Stimulated activated CD8-positive, alpha-beta memory T cell treated with anti-CD3 and anti-CD28 coated beads, Interleukin-7, amount 100 ng/mL, for 1 hour (primary cell): ENCODE measurements around the gene C5orf15.

ENCODE experiments used
- DNase-seq, 2 donors: peaks; one replicate each; pipeline ENCODE4 v3.0.0-alpha.2; 2020; ENCODE audit warnings: low read depth in 2 of 2

C5orf15 gene

DNA sequence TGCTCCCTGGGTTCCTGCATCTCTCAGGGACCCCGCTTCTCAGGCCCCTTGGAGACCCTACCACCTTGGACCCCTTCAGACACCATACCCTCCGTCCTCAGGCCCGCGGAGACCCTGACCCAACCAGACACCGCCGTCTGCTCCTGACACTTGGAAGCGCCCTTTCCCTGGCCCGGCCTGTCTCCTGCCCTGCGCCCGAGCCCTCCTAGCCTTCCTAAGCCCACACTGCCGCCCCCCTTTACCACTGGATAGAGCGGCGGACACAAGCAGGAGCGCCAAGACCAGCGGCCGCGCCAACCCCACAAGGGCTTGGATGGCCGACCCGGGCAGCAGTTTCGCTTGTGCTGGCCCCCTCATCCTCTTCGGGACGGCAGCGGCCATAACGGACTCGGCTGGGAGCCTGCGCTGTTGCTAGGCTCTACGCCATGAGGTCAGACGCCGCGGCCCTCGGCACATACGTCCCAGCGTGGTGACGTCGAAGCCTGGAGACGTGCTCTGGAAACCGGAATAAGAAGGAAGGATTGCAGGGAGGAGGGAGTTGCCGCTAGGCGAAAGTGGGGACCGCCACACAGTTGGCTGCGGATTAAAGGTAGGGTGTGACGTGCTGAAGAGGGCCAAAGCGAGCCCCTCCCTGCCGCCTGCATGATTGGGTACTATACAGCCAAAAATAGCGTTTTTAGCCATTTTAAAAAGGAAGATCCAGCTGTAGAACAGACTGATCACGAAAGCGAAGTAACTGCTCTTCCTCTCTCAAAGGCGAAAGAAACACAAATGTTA is at the start of gene C5orf15:
Gene C5orf15 (minus strand): TSS at position 422 of the 777 bp plus-strand sequence. CDS start 41 bp downstream, at position 381.
- DNase-seq = peak; percentile 79 to 80

DNA sequence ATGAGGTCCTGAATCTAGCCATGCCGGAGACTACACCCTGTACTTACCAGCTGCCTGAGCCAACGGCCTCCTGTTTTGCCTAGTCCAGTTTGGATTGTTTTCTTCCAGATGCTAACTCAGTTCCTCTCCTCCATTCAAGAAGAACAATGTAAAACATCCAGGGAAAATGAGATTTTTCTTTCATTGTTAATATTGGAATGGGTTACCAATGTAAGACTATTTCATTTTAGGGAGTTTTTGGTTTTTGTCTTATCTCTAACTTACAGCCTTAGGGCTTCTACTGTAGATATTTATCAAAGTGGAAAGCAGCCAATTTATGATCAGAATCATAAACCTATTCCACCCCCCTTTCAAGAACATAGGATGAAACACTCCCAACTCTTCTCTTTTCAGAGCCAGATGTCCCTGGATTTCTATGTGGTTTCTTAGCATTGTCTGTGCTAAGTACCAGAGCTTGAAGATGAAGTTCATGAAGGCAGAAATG is 39.9 kb upstream of the C5orf15 start:
- no peak for DNase-seq

DNA sequence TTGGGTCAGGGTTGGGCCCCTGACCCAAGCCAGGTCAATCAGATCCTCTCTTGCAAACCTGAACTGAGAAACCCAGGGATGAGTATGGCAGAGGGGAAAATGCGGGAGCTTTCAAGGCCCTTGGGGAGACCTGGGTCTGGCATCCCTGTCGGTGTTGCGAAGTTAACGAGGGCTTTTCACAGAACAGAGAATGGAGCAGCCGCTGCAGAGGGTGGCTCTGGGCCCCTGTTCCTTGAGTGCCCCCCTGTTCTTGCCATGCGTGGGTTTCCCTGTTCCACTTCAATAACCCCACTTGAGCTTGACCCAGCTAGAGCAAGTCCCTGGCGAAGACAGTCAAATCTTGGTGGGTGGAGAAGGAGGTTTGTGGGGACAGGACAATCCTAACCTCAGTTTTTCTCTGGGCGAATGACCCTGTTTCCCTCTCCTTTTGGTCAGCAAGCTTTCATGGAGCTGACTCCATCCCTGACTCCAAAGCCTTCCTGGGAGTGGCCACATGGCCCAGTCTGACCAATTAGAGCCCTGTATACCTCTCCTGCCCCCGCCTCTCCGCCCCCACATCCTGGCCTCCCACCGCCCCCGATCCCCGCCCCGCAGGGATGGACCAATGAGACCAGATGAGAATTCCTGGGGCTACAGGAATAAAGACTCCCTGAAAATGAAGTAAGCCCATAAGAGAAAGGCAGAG is 39.3 kb upstream of the C5orf15 start:
- no peak for DNase-seq

DNA sequence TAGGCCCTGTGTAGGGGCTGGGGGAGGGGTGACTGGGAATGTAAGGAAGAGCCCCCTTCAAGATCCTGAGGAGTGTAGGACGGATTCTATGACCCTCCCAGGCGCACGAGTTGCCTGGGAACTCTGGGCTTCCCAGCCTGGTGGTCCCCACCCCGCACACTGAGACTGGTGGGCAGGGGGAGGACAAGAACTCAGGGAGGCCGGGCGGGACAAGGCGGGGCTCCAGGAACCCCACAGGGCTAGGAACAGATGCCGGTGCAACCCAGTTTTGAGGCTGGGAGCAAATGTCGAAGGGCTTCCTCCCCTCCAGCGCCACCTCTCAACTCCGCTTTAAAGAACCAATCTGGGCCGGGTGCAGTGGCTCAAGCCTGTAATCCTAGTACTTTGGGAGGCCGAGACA is 37.7 kb upstream of the C5orf15 start:
- no peak for DNase-seq

DNA sequence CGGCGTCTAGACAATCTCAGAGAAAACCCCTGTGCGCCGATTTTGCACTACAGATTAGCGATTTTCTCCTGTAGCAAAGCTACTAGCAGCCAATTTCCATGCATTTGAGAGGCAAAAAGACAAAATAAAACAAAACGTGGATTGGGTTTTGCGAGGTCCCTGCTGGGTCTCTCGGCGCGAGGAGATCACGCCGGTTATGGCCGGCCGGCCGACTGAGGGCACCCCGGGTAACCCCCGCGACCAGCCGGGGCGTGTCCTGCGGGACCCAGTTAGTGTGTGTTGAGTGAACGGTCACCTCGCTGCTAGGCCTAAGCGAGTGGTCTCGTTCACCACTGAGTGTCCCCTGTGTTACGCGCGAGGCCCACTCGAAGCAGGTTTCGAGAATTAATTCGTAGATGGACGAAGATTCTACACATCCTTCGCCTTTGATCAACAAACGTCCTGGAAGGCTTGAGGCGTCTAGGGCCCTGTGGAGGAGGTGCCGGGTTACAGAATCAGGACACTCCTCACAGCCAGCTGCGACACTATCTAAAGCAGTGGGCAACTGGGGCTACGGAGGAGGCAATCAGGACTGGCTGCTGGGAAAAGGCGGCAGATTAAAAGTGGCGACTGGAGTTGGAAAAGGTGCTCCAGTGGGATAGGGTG is 37.1 kb upstream of the C5orf15 start:
- DNase-seq = no peak

DNA sequence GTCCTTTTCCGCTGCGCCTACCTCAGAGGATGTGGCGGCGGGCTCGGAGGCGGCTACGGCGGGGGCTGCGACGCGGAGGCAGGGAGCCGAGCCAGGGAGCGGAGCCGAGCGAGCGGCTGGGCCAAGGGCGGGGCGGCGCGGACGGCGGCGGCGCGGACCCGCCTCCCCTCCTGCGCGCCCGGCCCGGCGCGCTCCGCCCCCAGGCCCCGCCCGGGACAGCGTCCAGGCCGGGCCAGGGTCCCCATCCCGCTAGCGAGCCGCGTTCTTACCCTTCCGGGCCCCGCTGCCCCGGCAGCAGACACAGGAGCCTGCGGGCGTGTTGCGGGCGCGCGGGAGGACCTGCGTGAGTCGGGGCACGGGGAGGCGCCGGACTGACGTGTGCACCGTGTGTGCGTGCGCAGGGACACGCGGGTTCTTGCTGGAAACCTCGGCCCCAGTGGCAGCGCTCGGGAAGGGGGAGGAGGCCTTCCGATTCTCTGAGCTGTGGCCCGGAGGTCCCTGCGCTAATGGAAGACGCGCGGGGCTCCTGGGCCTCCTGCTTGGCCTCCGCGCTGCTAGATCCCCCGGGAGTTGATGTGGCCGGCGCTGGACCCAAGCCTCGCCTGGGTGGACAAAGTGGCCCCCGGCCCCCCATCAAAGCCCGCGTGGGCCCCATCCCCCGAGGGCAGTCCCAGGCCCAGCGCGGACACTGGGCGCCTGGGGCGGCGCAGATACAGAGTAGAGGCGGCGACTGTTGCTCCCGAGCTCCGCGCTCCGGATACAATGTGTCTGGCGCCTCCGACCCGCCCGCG is 36.4 kb upstream of the C5orf15 start, which contains the start of gene VDAC1:
Gene VDAC1 (minus strand): TSS at position 350 of the 791 bp plus-strand sequence. CDS start 11,963 bp downstream, outside the sequence.
- peak; percentile 50 for DNase-seq

DNA sequence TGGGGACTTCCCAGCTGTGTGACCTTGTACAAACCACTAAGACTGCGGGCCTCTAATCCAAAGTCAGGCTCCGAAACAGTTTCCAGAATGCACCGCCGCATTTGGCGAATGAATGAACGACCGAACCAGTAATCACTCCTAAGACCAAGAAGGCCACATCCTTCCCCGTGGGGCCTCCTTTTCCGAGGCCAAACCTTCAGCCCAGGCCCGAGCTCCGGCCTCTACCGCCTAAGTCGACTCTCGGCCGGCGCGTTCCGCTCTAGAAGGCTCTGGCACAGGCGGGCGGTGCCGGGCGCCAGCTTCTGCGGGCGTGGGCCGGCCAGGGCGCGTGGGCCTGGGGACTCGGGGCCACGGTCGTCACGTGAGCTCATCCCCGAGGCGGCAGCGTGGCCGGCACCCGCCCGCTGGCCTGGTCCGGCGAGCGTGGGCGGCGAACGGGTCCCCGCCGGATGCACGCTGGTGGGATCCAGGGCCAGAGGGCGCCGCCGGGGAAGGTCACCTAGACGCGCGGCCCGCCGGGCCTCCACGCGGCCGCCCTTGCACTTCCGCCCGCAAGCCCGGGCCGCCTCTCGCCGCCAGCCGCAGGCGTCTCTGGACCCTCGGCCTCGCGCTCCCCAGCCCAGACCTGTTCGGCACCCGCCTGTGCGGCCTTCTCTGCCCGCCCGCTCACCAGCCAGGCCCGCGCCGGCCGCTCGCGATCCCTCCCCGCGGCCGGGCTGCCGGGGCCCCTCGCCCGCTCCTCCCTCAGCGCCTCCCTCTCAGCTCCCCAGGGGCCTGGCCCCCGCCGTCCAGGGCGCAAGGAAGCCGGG is 35.6 kb upstream of the C5orf15 start:
- DNase-seq = peak; percentile 6 to 12

DNA sequence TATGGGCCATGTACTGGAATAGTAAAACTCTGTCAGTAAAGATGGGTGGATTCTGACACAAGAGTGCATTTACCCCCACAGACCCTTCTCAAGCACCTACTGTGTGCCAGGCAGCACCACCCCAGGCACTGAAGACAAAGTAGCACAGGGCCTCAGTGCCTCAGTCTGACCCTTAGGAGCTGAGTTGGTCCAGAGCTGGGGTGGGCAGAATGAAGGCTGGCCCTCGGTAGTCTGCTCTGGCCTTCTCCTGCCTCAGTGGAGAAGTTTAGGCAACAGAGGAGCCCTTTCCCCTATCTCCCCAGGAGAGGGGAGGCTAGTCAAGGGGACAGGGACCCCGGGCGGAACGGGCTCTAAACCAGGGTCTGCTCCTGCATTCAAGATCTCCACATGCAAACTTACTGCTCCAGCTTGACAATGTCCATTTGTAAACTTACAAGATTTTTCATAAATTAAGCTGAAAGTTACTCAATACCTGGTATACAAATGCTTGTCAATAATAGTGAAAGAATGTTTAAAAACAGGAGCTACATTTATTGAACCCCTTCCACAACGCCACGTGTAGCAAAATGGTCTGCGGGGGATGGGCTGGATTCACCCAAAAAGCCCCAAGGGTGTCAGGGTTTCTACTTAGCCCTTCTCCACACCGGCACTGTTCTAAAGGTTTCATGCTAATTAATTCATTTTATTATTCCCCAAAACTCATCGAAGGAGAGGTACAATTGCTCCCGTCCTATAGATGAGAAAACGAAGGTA is 34.8 kb upstream of the C5orf15 start:
- no peak for DNase-seq

DNA sequence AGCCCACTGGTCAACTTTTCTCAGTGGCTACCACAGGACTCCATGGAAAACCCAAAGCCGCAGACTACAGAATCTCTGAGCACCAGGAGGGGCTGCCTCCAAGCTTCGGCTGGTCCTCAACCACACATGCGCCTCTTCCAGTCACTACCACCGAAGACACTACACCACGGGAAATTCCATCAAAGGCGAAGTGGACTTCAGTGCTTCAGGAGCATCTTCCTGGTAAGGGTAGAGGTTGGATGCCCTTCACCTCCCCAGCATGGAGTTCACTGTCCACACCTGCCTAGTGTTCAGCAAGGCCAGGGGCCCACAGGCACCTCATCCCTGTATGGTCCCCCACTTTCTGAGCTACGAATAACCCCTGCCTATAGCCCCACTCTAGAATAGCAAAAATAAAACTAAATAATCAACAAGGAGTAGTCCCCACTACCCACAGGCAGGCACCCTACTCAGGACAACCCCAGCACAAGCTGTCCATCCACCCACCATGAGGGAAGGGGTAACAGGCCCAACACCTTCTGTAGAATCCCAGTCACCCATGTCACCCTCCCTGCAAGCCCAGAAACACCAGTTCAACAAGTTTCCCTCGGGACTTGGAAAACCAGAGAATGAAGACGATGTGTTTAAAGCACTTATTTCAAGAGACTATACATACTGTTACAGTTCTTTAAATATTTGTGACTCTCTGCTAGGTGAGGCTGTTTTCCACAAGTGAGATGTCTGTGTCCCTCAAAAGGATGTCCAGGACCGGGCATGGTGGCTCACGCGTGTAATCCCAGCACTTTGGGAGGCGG is 33.7 kb upstream of the C5orf15 start:
- DNase-seq = no peak

DNA sequence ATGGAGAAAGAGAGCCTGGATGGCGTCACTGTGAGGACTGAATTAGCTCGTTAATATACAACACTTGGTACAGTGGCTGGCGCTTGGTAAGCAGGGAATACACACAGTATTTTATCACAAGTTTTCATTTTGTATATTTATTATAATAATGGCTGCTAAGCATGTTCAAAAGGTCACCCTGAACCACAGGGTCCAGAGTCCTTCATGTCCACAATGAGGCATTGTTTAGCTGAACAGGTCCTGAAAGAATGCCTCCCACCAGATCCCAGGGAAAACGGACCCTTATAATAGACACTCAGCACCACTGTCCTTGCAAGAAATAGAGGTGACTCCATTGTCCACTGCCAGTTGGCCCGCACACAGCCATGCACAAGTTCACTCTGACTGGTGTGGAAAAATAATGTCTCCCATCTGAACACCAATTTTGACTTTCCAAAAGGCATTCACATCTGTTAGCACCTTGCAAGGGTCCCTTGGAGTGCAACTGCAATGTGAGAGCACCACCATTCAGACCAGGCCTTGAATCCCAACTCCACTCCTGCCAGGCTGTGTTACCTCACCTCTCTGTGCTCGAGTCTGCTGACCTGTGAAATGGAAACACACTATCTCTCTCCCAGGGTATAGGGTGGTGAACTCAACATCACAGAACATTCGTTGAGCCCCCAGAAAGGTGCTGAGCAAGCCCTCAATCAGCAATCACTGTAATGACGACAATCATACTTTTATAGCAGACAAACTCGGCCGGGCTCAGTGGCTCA is 32.5 kb upstream of the C5orf15 start:
- no peak for DNase-seq

DNA sequence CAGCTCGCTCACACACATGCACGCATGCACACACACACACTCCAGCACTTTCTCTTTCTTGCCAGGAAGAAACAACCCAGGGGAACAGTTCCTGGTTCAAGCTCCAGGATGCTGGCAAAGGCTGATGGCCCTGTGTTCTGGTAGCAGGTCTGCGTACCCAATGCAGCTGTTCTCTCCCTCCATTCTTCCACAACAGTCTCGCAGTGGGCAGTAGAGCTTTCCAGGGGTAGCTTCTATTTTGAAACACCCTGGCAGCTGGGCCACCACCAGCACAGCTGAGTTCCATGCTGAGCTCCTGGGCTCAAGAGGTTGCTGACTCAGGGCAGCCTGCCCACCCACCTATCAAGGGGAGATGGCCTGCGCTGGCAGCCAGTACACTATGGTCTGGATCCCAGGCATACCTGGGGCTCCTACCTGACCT is 31.7 kb upstream of the C5orf15 start:
- no peak for DNase-seq

DNA sequence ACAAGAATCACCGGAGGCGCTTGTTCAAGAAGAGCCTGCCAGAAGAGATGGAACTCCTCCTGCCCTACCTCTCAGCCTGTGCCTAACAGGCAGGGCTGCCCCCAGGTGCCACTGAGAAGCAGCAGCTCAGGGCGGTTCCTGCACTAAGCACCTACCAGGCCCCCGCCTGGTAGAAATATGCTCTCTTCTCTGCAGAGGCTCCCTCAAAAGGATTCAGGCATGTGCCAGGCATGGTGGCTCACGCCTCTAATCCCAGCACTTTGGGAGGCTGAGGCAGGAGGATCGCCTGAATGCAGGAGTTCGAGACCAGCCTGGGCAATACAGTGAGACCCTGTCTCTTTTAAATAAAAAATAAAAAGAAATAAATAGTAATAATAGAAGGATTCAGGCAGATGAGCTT is 30.4 kb upstream of the C5orf15 start:
- DNase-seq = no peak

DNA sequence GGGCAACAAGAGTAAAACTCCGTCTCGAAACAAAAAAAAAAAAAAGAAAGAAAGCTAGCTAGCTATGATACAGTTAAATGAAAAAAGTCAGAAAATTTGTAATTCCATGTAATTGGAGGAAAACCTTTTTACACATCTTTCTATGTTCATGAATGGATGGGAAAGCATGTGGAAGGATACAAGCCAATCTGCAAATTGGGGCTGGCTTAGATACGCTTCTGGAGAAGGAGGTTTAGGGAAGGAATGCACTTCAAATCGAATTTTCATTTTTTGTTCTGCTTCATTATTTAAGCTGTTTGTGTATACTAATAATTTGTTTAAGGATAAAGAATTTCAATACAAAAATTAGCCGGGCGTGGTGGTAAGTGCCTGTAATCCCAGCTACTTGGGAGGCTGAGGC is 29.6 kb upstream of the C5orf15 start:
- no peak for DNase-seq

DNA sequence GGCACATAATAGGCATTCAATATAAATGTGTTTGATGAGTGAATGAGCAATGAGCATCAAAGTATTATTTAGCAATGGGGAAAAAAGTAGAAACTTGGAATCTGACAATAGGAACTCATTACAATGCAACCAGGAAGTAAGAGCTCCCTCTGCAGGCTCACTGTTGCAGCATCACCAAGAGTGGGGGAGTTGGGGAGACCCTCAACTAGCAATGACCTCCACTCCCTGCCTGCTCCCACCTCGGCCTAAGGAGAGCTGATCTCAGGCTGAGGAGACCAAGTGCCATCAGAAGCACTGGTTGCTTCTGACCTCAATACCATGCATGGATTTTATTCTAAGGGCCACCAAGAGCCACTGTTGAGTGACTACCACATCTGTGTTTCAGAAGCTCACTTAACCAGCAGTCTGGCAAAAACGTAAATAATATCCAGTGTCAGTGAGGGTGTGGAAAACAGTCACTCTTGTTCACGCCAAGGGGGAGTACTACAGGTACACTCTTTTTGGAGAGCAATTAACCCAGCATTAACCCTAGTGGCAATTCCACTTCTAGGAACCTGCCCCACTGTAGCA is 28.3 kb upstream of the C5orf15 start:
- DNase-seq = no peak

DNA sequence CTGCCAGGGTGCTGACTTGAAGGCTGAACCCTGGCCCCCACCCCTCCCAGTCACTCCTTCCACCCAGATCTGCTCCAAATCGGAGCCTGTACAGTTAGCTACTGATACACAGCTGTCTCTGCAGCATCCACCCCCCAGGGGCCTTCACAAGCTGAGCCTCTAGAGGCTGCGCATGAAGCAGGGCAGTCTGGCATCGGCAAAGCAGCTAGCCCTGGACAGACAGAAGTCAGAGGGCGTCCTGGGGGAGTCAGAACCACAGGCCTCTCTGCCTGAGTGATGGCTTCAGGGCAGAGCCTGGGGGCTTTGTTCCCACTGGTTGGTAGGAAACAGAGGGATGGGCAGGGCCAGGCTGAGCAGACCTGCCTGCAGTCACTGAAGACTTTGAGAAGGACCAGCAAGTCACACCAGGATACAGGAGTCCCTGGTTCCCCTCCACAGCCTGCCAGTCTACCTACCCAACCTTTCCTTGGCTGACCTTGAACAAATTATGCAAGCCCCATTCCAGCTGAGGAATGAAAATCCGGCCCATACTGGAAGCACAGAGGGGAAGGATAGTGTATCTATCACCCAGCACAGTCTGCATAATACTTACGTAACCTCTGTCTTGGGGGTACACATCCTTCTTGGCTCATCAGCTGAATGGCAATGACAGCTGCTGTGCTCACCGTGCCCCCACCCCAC is 27.6 kb upstream of the C5orf15 start:
- DNase-seq = no peak

DNA sequence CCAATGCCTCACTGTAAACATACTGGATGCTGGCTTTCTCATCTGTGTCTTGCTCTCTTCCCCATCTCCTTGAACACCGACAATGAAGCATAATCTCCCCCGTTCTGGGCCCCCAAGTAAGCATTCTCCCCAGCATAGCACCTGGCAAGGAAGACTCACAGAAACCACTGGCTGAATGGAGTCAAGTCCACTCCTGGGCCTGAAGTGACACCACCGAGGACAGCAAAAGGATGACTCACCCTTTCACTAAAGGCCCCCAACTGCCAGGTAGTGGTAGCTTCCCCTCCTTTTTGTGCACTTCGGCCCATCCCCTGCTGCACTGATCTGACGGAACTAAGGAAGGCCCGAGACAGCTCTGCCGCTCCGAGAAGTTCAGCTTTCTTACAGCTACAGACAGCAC is 26.9 kb upstream of the C5orf15 start:
- DNase-seq = no peak

DNA sequence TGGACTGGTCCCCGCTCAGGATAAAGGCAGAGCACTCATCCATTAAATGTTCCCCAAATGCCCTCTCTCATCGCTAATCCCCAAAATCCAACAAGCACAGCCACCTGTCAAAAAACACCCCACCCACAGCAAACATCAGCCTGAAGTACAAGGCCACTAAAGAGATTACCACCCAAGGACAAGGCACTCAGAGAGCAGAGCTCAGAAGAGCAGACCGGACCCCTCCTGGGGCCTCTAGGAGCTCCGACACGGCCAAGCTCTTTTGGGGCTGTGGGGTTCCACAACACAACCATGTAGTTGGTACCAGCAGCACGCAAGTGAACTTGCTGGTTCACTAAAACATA is 26.5 kb upstream of the C5orf15 start:
- no peak for DNase-seq
